Activated naive CD4-positive, alpha-beta T cell treated with anti-CD3 and anti-CD28 coated beads, Interleukin-2, amount 50 U/mL, for 16 hours (primary cell): ENCODE measurements around the gene GNB5.
A peak's percentile ranks its signal among the peaks of the same experiment; 100 is the strongest.
"Not testable (repeated sequence)": the region's sequence is repeated elsewhere in the genome, so short reads cannot be mapped to it uniquely, and the experiment has no call there.

Source experiments
- DNase-seq: peaks from one replicate; pipeline ENCODE4 v3.0.0-alpha.2; 2020

Gene GNB5

DNA sequence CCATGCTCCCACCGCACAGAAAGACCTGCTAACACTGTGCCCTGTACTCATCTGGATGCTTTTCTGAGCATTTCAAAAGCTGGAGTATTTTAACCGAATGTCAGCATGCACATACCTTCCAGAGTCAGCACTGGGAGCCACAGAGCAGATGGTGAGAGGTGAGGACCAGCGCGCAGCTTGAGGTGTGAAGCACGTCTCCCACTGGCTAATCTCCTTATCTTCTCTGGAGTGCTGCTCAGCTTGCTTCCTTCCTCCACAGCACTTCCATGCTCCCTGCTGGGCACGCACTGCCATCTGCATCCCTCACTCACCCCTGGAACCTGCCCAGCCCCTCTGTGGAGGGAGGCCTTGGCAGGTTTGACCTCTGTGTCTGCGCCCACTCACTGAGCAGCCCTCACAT lies at the start of gene GNB5:
TSS of gene GNB5 (minus strand) at position 186 of the 400 bp plus-strand sequence. CDS start 6,716 bp downstream, outside the sequence.
- no peak for DNase-seq

DNA sequence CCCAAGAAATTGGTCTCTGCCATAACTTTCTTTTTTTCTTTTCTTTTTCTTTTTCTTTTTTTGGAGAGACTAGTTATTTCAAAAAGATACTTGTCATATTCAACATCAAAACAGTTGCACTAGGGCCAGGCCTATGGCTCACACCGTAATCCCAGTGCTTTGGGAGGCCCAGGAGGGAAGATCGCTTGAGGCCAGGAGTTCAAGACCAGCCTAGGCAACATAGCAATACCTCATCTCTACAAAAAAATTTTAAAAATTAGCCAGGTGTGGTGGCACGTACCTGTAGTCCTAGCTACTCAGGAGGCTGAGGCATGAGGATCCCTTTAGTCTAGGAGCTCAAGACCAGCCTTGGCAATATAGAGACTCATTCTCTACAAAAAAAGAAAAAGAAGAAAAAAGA lies 49.0 kb upstream of the GNB5 start:
- DNase-seq = no peak

DNA sequence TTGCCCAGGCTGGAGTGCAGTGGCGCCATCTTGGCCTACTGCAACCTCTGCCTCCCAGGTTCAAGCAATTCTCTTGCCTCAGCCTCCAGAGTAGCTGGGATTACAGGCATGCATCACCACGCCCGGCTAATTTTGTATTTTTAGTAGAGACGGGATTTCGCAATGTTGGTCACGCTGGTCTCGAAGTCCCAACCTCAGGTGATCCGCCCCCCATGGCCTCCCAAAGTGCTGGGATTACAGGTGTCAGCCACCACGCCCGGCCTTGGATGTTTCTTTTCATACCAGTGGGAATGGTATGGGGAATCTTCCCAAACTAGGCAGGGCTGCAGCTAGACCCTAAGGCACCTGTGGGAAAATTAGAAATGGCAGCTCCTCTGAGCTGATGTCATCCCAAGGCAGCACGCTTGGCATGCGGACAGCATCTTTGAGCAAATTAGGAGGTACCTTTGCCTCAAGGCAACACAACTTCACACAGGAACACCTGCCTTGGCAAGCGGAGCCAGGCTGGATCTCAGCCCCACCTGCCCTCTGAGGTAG lies 47.9 kb upstream of the GNB5 start:
- not testable (repeated sequence) for DNase-seq

DNA sequence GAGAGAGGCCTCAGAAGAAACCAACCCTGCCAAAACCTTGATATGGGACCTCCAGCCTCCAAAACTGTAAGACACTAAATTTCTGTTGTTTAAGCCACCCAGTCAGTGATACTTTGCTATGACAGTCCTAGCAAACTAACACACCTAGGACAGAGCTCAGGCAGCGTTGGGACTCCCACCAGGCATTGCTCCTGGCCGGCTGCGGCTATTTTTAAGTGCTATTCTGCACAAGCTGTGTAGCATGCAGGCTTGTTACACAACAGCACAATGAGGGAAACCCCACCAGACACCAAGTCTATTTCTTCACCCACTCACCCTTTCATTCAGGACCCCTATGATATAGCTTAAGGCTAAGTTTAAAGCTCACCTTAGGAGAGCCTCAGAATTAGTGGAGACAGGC lies 47.0 kb upstream of the GNB5 start:
- no peak for DNase-seq

DNA sequence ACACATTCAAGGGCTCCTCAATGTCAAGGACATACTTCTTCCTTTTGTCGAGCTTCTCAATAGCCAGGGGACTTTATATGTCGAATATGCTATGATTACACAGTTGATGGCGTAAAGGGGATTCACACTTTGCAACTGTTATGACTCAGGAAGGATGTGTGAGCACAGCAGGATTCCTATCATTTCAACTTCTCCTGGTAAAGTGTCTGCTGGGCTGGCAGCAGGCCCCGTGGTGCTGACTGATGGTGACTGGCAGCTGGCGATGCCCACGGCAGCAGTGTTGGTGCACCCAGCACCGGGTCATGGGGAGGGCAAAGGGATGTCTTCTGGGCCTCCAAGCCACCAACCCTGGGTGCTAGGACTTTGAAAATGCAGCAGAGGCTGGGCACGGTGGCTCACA lies 44.8 kb upstream of the GNB5 start:
- DNase-seq = no peak

DNA sequence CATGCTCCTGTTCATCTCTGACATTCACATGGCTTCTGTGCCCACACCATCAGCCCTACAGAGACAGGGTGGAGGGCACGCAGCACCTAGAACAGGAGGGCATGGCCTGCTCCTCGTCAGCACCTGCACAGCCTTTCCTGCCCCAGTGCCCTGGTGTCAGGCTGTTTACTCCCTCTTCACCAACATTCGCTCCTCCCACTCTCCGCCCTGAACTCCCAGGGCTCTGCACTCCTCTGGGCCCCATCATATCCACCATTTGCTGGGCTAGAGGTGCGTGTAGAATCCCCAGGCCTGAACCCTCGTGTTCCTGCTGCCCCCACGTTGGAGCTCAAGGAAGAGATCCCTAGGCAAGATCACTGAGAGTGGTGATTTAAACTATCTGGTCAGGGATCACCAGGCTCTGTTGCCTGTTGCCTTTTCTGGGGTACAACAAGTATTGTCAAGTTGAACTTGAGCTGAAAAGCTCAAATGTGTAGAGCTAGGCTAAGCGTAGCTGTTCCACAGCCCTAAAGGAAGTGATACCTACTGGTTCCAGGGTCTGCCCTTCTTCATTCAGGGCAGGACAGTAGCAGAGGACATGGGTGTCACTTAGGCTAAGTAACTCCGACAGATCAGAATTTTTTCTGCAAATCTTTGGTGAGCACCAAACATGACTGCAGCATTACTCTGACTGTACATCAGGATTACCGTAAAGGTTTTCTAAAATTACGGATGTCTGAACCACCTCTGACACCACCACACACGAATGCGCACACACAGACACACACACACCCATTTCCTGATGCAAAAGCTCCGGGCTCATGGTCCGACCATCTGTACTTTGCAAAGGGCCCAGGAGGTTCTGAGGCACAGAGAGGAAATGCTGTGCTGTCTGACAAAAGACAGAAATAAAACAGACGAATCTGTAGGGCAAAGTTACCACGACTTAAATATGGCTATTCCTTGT lies 43.7 kb upstream of the GNB5 start:
- DNase-seq = peak; percentile 45

DNA sequence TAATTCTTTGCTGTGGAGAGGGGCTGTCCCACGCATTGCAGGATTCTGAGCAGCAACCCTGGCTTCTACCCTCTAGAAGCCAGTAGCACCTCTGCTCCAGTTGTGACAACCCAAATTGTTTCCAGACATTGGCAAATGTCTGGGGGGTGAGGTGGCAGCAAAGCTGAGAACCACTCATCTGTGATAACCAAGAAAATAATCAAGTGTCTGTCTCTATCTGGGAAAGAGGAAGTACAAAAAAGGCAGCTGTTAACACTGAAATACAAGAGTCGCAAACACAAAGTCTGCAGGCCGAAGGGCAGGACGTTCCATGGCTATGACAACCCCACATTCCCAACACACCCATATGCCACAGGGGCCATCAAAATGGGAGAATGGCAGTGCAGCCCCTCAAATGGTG lies 42.2 kb upstream of the GNB5 start:
- no peak for DNase-seq

DNA sequence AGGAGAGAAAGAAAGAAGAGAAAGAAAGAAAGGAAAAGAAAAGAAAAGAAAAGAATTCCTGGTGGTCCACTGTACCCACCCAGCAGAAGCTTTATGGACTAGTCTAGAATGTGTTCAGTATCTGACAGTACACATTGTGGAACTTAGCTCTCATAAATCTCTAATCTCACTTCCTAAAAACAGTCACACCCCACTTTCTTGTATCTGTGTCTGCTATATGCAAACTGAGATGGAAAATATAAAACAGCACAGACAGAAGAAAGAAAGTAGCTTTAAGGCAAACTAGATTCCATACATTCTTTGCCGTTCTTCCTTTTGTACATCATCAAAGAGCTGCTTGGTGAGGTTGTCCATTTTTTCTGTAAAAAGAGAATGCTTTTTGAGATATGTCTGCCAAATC lies 41.1 kb upstream of the GNB5 start:
- DNase-seq = no peak

DNA sequence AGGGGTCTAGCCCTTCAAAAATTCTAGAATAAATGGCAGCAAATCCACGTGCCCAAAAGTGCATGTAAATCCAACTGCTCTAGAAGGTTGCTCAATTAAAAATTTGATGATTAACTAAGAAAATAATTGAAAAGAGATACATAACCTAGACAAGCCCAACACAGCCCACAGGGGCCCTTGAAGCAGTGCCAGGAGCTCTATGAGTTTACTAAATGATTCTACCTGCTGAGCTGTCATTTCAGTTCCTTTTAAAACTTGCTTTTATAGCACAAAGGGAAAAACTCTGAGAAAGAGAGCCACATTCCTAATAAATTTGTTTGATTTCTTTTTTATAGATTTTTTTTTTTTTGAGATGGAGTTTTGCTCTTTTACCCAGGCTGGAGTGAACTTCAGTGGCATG lies 38.9 kb upstream of the GNB5 start:
- no peak for DNase-seq

DNA sequence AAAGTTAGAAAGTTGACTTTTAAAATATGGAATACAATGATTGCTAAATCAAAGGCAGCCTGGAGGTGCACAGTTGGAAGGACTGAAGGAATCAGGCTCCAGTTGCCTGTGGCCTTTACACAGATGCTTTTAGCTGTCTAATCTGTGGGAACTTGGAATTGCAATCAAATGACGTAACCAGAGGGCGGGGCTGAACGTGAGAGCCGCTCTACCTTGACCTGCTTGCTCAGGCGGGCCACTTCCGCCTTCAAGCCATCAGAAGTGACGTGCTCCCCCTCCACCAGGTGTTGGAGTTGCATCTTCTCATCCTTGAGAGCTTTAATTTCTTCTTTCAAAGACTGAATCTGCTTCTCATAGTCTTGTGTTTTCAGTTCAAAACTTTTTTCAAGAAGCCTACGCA lies 37.7 kb upstream of the GNB5 start:
- DNase-seq = no peak

DNA sequence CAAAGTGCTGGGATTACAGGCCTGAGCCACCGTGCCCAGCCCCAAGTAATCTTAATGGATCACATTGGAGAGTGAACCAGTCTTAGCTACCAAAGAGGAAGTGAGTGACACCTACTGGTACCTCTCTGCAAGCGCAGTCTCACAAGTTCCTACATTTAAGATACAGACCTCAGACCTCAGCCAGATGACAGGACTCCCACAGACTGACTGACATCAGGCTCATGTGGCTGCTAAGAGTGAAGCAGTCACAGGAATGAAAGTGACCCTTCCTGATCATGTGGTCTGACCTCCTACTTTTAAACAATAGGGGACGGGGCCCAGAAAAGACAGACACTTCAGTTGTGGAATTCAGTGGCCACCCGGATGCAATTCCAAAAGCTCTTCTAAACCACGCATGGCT lies 36.3 kb upstream of the GNB5 start:
- DNase-seq = peak; percentile 71

DNA sequence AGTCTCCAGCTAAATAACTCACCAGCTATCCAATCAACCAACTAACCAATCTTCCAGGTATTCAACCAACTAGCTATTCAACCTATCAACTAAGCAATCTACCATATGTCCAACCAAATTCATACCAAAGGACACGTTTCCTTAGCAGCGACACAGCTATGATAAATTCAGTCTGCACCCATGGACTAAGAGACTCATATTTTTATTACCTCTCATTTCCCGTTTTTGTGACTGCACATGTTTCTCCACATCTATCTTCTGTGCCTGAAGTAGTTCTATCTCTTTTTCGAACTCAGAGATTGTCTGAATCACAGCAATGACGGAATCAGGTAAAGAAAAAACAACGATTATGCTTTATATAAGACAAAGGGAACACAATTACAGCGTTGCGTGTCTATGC lies 34.0 kb upstream of the GNB5 start:
- DNase-seq = no peak

DNA sequence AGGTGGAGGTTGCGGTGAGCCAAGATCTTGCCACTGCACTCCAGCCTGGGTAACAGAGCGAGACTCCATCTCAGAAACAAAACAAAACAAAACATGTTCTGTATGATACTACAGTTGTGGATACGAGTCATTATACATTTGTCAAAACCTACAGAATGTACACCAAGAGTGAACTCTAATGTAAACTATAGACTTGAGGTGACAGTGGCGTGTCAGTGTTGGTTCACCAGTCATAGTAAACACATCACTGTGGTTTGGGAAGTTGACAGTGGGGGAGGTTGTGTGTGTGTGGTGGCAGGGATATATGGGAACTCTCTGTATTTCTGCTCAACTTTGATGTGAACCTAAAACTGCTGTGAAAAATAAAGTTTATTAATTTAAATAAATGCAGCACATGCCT lies 33.0 kb upstream of the GNB5 start:
- DNase-seq = no peak

DNA sequence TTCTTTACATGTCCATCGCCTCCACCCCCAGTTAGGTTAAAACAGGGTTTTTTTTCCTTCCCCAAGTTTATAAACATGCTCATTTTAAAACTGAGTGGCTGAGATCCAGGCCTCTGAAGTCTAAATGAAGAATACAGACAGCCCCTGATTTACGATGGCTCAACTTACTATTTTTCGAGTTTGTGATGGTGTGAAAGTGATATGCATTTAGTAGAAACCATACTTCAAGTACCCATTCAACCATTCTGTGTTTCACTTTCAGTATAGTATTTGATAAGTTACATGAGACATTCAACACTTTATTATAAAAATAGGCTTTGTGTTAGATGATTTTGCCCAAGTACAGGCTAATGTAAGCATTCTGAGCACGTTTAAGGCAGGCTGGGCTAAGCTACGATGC lies 30.5 kb upstream of the GNB5 start:
- no peak for DNase-seq

DNA sequence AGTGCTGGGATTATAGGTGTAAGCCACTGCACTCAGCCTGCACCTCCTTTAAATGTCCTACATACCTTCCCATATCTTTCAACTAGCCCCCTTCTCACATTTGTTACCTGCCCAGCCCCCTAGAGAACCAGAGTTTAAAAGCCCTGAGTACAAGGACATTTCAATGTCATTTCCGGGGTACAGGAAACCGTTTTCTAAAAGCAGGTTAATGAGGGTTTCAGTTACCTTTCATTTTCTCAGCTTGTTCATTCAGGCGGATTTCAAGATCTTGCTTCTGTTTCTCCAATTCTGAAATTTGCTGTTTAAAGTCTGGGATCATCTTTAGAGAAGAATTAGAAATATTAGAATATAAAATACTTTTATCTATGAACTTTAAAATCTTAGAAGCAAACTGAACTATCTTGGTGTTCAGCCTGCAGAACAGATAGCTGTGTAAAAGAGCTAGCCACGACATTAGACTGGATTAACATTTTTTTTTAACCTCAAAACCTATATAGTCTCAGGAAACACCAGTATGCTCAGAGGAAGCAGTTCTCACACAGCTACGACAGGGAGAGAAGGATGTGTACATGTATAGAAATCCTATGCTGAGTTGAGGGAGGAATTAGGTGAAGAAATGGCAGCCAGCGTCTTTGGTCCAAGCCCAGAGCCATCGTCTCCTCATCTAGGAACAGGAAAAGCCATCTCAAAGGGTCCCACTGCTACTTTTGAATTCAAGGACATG lies 29.9 kb upstream of the GNB5 start:
- no peak for DNase-seq

DNA sequence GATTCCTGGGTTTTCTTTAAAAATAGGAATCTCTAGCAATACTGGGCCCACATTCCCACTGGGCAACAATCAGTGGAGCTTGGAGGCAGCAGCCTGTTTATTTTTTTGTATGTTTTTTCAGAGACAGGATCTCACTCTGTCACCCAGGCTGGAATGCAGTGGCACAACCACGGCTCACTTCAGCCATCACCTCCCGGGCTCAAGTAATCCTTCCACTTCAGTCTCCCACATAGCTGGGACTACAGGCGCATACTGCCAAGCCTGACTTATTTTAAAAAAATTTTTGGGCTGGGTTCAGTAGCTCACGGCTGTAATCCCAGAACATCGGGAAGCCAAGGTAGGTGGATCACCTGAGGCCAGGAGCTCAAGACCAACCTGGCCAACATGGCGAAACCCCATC lies 29.1 kb upstream of the GNB5 start:
- no peak for DNase-seq

DNA sequence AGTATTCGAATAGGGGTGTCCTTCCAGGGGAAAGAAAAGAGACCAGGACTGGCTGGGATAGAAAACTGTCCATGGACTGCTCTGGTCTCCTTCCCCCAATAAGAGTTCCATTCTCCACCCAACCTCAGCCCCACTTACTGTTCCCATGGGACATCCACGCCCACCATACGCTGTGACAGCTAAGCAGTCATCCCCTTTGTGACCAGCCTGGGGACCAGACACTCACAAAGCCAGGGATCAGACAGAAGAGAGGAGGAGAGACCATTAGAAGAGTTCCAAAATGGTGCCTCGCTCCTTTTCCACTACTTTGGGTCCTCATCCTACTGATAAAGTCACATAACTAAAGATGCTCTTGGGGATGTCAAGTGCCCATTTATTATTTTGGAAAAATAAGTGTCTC lies 27.6 kb upstream of the GNB5 start:
- DNase-seq = no peak

DNA sequence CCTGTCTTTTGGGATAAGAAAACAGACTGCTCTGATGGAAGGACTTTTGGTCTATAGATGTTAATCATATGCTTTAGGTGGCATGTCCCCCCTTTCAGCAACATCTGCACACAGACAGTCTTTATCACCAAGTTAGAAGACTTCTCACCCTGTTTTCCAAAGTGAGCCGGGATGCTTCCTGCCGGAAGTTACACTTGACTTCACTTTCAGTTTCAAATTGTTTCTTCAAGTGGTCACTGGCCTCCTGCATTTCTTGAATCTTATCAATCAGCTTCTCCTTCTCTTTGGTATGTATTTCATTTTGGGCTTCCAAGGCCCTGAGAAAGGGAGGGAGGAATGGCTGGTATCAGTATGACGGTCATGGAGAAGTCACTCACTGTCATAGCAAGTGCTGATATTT lies 27.2 kb upstream of the GNB5 start:
- no peak for DNase-seq

DNA sequence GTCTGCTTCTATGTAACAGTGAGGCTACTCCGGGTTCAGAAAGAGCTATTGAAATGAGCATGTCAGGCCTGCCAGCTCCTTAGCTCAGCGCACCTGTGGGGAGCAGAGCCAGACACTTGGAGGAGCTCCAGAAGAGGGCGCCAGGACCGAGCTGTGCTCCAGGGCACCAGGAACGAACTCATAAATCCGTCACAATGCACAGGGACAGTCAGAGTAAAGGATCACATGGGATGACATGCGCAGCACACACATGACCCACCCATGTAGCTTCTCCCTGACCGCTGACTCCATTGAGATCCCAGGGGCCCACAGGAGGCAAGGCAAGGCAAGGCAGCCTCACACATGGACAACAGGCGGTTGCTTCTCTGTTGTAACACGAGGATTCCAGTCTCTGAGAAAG lies 26.0 kb upstream of the GNB5 start:
- peak; percentile 19 for DNase-seq

DNA sequence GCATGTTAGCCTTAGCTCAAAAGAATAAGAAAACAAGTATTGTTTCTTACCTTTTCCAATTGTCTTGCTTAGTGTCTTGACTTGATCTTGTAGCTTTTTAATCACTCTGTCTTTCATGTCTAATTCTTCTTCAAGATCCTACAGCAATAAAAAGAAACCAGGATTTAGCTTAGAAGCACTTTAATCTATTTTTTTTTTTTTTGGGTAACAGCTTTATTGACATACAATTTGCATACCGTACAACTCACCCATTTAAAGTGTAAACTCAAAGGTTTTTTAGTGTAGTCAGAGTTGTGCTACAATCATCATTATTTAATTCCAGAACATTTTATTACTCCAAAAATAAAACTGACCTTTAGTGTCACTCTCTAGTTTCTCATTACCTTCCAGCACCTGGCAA lies 23.4 kb upstream of the GNB5 start:
- DNase-seq = no peak

DNA sequence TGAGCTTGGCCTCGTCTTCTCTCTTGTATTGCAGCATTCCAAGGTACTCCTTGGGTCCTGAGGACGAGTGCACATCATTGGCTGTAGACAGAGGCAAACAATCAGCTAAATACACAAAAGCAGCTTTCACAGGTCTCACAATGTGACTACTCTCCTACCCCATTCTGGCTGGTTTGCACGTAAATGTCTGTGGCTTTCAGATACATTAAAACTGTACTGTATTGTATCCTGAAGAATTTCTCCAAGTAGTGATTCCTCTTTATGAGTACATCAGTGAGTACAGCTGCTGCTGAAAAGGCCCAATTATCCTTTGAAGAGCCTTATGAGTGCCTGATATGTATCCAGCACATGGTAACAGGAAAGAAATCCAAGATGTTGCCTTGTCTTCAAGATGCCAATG lies 22.0 kb upstream of the GNB5 start:
- no peak for DNase-seq

DNA sequence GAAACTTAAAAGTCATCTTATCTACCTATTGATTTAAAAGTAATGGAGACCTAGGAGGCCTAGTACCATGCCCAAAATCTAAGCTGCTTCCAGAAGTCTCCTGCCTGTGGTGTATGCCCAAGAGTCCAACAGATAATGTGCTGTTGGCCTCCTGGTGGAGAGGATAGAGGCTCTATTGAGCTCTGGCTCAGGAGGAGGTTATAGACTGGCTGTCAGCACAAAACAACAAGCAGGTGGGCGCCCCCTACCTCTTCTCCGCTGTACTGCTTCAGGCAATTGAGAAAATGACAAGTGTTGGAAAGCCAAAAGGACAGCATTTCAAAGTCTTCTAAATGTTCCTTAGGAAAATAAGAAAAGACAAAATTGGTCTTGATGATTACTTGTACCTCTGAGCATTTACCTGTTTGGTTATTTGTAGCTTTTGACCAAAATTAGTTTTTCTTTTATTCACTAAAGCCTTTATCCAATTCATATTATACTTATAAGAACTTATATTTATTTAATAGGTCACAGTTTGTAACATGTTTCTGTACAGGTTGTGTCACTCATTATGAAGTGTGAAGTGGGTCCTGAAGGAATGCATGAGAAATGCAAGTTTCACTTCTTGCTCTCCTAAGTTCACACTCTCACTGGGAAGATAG lies 17.2 kb upstream of the GNB5 start:
- DNase-seq = peak; percentile 73

DNA sequence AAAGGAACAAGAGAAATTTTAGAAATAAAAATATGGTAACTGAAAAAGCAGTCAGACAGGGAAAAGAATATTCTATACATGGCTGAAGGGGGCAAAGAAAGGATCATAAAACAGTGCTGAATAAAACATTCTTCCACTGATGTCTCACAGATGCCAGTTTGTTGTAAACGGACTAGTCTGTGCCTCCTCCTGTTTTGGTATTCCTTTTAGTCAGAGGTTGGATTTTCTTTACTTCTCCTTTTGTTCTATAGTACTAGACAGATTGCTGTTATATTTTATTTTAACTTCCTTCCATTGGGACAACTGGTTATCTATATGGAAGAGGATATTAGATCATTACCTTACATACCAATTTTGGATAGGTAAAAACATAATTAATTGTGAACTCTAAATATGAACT lies 16.0 kb upstream of the GNB5 start:
- DNase-seq = no peak

DNA sequence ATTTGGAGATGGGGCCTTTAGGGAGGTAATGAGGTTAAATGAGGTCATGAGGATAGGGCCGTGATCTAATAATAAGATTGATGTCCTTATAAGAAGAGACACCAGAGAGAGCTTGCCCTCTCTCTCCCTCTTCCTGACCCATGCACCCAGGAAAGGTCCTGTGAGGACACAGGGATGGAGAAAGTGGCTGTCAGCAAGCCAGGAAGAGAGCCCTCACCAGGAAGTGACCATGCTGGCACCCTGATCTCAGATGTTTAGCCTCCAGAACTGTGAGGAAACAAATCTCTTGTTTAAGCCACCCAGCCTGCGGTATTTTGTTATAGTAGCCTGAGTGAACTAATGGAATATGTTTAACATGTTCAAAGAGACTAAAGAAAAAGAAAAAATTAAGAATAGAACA lies 15.3 kb upstream of the GNB5 start:
- DNase-seq = no peak
